Measurements from ENCODE around the gene CYBRD1.
"Not testable (repeated sequence)": the region's sequence is repeated elsewhere in the genome, so short reads cannot be mapped to it uniquely, and the experiment has no call there.

CYBRD1 gene, protein sequence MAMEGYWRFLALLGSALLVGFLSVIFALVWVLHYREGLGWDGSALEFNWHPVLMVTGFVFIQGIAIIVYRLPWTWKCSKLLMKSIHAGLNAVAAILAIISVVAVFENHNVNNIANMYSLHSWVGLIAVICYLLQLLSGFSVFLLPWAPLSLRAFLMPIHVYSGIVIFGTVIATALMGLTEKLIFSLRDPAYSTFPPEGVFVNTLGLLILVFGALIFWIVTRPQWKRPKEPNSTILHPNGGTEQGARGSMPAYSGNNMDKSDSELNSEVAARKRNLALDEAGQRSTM

GRCh38 chr2:171522052-171522787 is at the start of gene CYBRD1:
CYBRD1 (plus strand) TSS chr2:171522474; CDS start chr2:171522546, 72 bp downstream.
- DNase-seq = no peak

DNA sequence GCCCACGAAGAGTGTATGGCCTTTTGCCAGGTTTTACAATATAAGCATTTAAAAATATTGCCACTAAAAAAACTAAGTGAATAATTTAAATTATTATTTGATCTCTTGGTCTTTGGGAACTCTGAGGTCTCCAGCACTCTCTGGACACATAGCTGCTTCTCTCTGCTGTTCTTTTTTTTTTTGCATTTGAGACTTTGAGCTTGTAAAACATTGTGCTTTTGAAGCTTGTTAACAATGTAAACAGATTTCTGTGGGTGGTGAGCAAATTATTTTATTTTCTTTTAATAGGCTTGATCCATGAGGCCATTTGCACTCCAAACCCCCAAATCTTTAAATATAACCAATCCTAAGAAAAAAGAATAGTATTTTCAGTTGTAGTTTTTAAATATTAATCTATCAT is 46.3 kb upstream of the CYBRD1 start:
- DNase-seq = no peak

DNA sequence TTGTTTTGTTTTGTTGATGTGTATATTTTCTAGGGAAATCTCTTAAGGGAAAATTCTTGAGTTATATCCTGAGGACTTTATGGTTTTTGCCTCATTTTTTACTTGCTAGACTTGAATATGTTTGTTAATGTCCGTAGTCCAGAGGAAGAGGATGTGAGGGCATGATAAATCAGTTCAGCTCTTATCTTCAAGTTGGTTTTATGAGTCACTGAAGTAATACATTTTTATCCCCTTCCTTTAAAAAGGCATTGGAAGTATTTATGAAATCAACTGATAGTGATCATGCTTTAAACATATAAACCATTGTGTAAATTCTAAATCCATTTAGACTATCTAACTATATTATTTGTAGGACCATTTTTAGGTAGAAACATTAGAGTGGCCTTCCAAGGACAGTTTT is 43.9 kb upstream of the CYBRD1 start:
- DNase-seq = no peak

GRCh38 chr2:171479154-171479814 is 43.0 kb upstream of the CYBRD1 start:
- DNase-seq = no peak

GRCh38 chr2:171480908-171481307 is 41.4 kb upstream of the CYBRD1 start:
- DNase-seq = no peak

GRCh38 chr2:171482308-171482707 is 40.0 kb upstream of the CYBRD1 start:
- no peak for DNase-seq

DNA sequence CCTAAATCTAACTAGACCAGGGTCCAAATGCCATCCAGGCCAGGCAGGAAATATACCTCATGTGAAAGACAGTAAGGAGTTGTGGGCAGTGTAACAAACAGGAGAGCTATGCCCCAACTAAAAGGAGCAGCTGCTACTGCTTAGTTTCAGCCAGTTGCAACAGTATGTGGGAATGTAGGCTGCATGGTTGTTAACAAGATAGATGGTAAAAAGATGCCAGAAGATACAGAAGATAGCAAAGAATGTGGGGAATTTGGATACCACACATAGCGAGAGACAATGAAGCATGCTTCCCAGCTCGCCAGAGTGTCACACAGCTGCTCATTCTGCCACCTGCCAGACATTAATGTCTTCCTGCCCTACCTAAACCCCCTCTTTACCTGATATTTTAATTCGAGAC is 39.4 kb upstream of the CYBRD1 start:
- no peak for DNase-seq

DNA sequence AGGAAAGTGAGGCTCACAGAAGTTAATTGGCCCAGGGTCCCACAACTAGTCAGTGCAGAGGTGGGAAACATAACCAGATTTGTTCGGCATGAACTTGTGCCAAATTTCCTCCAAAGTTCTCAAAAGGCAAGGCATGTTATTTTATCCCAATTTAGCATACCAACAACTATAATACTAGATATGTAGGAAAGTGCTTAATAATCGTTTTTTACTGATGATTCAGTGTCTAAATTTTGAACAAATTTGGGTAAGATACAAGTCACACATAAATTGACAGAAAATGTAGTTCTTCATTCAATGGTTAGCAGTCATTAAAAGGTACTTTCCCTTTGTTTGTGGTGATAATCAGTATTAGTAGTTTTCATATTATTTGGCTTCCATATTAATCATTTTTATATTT is 38.5 kb upstream of the CYBRD1 start:
- no peak for DNase-seq

DNA sequence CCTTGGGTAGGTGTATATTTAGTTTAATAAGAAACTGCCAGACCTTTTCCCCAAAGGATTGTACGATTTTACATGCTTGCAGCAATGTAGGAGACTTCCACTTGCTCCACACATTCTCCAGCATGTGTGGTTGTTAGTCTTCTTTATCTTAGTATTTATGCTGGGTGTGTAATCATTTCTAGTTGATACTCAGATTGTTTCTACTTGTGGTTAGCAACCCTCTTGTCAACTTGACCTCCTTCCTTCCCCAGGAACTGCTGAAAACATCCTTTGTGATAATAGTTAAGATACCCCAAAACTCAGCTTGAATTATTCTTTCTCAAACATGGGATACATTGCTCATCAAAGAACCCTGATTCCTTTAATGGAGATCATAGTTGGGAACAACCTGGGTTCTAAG is 37.2 kb upstream of the CYBRD1 start:
- no peak for DNase-seq

GRCh38 chr2:171487201-171487600 is 35.1 kb upstream of the CYBRD1 start:
- no peak for DNase-seq

DNA sequence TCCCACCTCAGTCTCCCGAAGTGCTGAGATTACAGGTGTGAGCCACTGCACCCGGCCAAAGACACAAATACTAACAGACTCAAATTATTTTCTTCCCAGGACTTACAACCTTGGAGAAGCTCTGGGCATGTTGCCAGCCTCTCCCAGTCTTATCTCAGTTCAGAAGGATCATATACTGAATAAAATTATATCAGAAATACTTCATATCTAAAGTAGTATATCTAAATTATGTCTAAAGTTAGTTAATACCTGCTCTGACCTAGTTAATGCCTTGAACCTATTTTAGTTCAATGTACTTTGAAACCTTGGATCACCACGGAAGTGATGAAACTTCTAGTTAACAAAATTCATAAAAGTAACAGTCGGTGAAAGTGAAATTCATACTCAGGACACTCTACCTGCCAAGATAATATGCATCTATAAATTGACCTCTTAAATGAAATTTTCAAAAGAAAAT is 34.4 kb upstream of the CYBRD1 start:
- DNase-seq = no peak

GRCh38 chr2:171490577-171490976 is 31.7 kb upstream of the CYBRD1 start:
- no peak for DNase-seq

GRCh38 chr2:171491292-171491691 is 31.0 kb upstream of the CYBRD1 start:
- DNase-seq = no peak

GRCh38 chr2:171492664-171493063 is 29.6 kb upstream of the CYBRD1 start:
- no peak for DNase-seq

- DNase-seq = not testable (repeated sequence)
These were observed 24.6 kb upstream of the CYBRD1 start for GRCh38 chr2:171497664-171498063.

DNA sequence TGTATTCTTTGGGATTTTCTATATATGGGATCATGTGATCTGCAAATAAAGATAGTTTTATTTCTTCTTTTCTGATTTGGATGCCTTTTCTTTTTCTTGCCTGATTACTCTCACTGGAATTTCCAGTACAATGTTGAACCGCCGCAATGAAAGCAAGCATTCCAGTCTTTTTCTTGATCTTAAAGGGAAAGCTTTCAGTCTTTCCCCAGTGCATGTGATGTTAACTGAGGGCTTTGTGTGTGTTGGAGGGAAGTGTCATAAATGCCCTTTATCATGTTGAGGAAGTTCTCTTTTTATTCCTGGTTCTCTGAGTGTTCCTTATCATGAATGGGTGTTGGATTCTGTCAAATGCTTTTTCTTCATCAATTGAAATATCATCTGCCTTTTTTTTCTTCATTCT is 16.9 kb upstream of the CYBRD1 start:
- DNase-seq = no peak

- DNase-seq = no peak
These were observed 12.1 kb upstream of the CYBRD1 start for GRCh38 chr2:171509945-171510731.

DNA sequence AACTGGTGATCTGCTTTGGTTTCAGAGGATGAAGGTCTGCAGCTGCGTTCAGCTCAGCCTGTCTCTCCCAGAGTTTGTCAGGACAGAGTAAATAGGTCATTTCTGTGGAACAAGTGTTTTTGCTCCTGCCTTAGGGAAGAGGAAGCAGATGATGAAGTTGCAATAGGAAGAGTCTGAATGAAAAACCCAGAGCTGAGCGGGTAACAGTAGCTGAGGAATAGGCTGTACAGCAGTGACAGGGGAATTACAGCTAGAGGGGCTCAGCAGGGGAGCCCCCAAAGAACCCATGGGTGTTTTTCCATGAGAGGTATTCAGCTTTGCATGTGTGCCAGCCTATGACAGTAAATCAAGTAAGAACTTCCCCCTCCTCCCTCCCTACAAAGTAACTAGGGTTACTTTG is 10.3 kb upstream of the CYBRD1 start:
- DNase-seq = no peak

GRCh38 chr2:171512683-171513195 is 9.5 kb upstream of the CYBRD1 start:
- no peak for DNase-seq

- no peak for DNase-seq
These were observed 8.5 kb upstream of the CYBRD1 start for GRCh38 chr2:171513719-171514160.

GRCh38 chr2:171514908-171515582 is 7.2 kb upstream of the CYBRD1 start:
- DNase-seq = no peak

DNA sequence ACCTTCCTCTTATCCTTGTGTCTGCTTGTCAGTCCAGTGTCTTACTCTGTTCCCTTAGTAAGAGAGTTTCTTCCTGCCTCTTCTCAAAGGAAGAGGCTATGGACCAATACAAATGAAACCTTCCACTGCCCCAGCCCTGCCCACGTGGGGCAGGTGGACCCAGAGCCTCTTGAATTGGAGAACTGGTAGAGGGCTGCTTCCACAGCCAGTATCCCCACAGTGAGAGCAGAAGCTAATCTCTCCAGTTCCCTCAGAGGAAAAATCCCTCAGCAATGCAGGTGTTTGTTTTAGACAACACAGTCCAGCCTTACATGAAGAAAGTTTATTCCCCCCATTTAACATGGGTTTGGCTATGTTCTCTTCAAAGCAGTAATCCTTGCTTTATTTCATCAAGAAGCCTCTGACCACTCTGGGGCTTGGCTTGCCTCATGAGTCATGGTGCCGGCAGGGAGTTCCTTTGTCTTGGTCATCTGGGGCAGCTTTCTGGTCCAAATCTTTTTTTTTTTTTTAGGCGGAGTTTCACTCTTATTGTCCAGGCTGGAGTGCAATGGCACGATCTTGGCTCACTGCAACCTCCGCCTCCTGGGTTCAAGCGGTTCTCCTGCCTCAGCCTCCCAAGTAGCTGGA is 6.5 kb upstream of the CYBRD1 start:
- DNase-seq = no peak
